ENCODE measurements around the gene FOXN1. TPM values are rescaled to one million over a fixed set of nuclear protein-coding genes. Genes with fewer than 3 reads are reported as not detected.

Gene FOXN1
- total RNA-seq, 4 donors from 2014 or later: 0.14 to 0.32 TPM; not detected in 2

DNA sequence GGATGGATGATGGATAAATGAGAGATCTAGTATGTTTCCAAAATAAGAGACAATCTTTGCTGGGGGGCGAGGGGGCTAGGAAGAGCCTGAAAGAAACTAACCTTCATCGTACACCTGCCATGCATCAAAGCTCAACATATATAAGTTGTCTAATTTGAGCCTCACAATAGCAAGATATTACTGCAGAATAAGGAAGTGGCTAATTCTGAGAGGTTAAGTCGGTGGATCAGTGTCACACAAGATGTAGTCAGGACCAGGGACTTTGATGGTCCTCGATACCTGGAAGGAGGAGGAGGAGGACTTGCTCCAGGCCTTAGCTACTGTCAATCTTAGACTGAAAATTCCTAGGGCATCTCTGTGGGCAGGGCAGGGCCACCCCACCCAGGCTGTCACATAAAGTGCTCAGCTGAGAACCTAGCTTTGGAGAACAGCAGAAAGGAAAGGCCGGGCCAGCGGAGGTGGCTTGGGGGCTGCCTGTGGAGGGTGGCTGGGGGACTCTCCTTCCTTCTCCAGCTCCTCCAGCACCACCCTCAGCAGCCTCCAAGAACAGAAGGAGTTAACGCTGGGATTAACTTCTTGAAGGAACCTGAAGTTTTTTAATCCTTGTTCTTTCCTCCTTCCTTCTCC lies 33.2 kb upstream of the FOXN1 start:
- H3K9me3 ChIP-seq: no peaks in the 10 kb centered on the region
- in situ Hi-C loops (cut with MboI; ENCODE audit: low pct_ligation_motif_present in 1 of 4, low pct_unique_long_range_greater_than_20kb in 1 of 4, low sequenced_read_pairs in 3 of 4): no loop called here
- H3K4me3 ChIP-seq: no peak overlapping the region
- H3K27ac ChIP-seq: peak overlapping the region; percentile 40 to 65 (median 63)
- no peaks in the 10 kb centered on the region for H3K36me3 ChIP-seq
- intact Hi-C loops (cut with DNase I; ENCODE audit: low total_unique reads): no loop called here
- DNase-seq: no peak
- TF ChIP-seq POLR2A (IDR thresholded peaks at IDR 0.05) (no peak), CTCF (IDR thresholded peaks at IDR 0.05) (no peak), EP300 (IDR thresholded peaks at IDR 0.05; ENCODE audit: low read depth) (no peak), POLR2AphosphoS5 (IDR thresholded peaks at IDR 0.05) (no peak)
- WGBS, 2 donors (ENCODE audit: low coverage in 1 of 2): 45 to 63% methylated on average over 2 to 7 of the region's 7 CpGs
- H3K27me3 ChIP-seq: no peaks in the 10 kb centered on the region
- peaks cover 3 to 39% (median 18%) of the 10 kb centered on the region in 4 donors for H3K4me1 ChIP-seq

DNA sequence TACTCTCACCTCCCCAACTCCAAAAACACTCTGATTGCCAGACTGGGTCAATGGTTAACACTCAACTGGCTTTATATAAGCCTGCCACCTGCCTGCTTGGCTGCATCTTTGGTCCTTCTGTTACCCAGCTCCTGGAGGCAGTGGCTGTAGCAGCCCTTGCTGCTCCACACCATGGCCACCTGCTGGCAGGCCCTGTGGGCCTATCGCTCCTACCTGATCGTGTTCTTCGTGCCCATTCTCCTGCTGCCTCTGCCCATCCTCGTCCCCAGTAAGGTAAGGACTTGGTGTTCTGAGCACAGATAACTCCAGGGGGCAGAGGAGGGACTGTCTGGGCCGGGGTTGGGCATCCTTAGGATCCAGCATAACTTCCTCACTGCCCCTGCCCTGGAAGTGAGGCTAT lies 32.6 kb upstream of the FOXN1 start, which contains the start of gene SLC13A2:
Gene SLC13A2, plus strand, starts transcription at position 103 of the 400 bp plus-strand sequence. Its CDS starts 69 bp downstream, at position 172.
- WGBS, 2 donors (ENCODE audit: low coverage in 1 of 2): 65% methylated on average over 5 of the region's 5 CpGs; no CpG with 5 or more reads in 1 of the 2 donors

GRCh38 chr17:28474111-28474531 lies 32.0 kb upstream of the FOXN1 start:
- intact Hi-C loops (cut with DNase I; ENCODE audit: low total_unique reads) (no loop called here), in situ Hi-C loops (cut with MboI; ENCODE audit: low pct_ligation_motif_present in 1 of 4, low pct_unique_long_range_greater_than_20kb in 1 of 4, low sequenced_read_pairs in 3 of 4) (no loop called here)
- TF ChIP-seq CTCF (IDR thresholded peaks at IDR 0.05) (no peak), POLR2A (IDR thresholded peaks at IDR 0.05) (no peak), EP300 (IDR thresholded peaks at IDR 0.05; ENCODE audit: low read depth) (no peak), POLR2AphosphoS5 (IDR thresholded peaks at IDR 0.05) (no peak)
- Histone ChIP-seq H3K4me3 (peak overlapping the region in 1 of 4 donors; percentile 0), H3K4me1 (peaks cover 3 to 39% (median 18%) of the 10 kb centered on the region in 4 donors), H3K36me3 (no peaks in the 10 kb centered on the region), H3K27ac (peak overlapping the region; percentile 40 to 65 (median 63)), H3K9me3 (no peaks in the 10 kb centered on the region), H3K27me3 (no peaks in the 10 kb centered on the region)
- WGBS, 2 donors (ENCODE audit: low coverage in 1 of 2): 64 to 71% methylated on average over 6 to 7 of the region's 7 CpGs
- no peak for DNase-seq

More for the DNA sequence above, 32.6 kb upstream of the FOXN1 start, which contains the start of gene SLC13A2:
- H3K9me3 ChIP-seq: no peaks in the 10 kb centered on the region
- H3K27ac ChIP-seq: peak within 1 kb of the TSS; percentile 40 to 65 (median 63)
- H3K4me1 ChIP-seq: peaks cover 3 to 39% (median 18%) of the 10 kb centered on the region in 4 donors
- H3K4me3 ChIP-seq: peak within 1 kb of the TSS in 1 of 4 donors; percentile 0
- intact Hi-C loops (cut with DNase I; ENCODE audit: low total_unique reads) (no loop called here), in situ Hi-C loops (cut with MboI; ENCODE audit: low pct_ligation_motif_present in 1 of 4, low pct_unique_long_range_greater_than_20kb in 1 of 4, low sequenced_read_pairs in 3 of 4) (no loop called here)
- peak in 2 of 5 experiments; percentile 23 to 49 for TF ChIP-seq CTCF (IDR thresholded peaks at IDR 0.05)
- TF ChIP-seq EP300 (IDR thresholded peaks at IDR 0.05; ENCODE audit: low read depth): no peak
- TF ChIP-seq POLR2A (IDR thresholded peaks at IDR 0.05): peak; percentile 51
- TF ChIP-seq POLR2AphosphoS5 (IDR thresholded peaks at IDR 0.05): peak in 2 of 3 donors; percentile 61 to 80
- peak; percentile 64 for DNase-seq
- H3K27me3 ChIP-seq: no peaks in the 10 kb centered on the region
- no peaks in the 10 kb centered on the region for H3K36me3 ChIP-seq

GRCh38 chr17:28475151-28475900 lies 30.8 kb upstream of the FOXN1 start:
- 31 to 34% methylated on average over 6 to 9 of the region's 9 CpGs for WGBS, 2 donors (ENCODE audit: low coverage in 1 of 2)
- H3K4me3 ChIP-seq: no peak overlapping the region
- in situ Hi-C loops (cut with MboI; ENCODE audit: low pct_ligation_motif_present in 1 of 4, low pct_unique_long_range_greater_than_20kb in 1 of 4, low sequenced_read_pairs in 3 of 4): no loop called here
- H3K27ac ChIP-seq: peak overlapping the region; percentile 16 to 66 (median 63)
- H3K9me3 ChIP-seq: no peaks in the 10 kb centered on the region
- intact Hi-C loops (cut with DNase I; ENCODE audit: low total_unique reads): no loop called here
- peaks cover 3 to 39% (median 18%) of the 10 kb centered on the region in 4 donors for H3K4me1 ChIP-seq
- no peaks in the 10 kb centered on the region for H3K36me3 ChIP-seq
- TF ChIP-seq EP300 (IDR thresholded peaks at IDR 0.05; ENCODE audit: low read depth): no peak
- TF ChIP-seq POLR2A (IDR thresholded peaks at IDR 0.05): peak; percentile 42
- TF ChIP-seq CTCF (IDR thresholded peaks at IDR 0.05): no peak
- TF ChIP-seq POLR2AphosphoS5 (IDR thresholded peaks at IDR 0.05): peak in 2 of 3 donors; percentile 42 to 49
- H3K27me3 ChIP-seq: no peaks in the 10 kb centered on the region
- DNase-seq: no peak

Data from transverse colon (tissue), 4 donors.